H1 (cell line): Measurements from ENCODE around the gene TRAM1L1. TPM values are rescaled to one million over a fixed set of nuclear protein-coding genes. Genes with fewer than 3 reads are reported as not detected.

Experiments
- CBX5 ChIP-seq: fragments of 300-800, 300-1000 bp; sonication (generic); IDR thresholded peaks from 2 replicates; pipeline ENCODE4 v1.7.1; 2016; ENCODE audit warnings: antibody characterized with exemption, low read length, low read depth
- CEBPB ChIP-seq: IDR thresholded peaks from 2 replicates; pipeline ENCODE4 v1.6.1; 2012; ENCODE audit warnings: low read depth, low read length
- CHD7 ChIP-seq: fragments of 300-600 bp; sonication (generic); IDR thresholded peaks from 2 replicates; pipeline ENCODE4 v1.7.1; 2012; ENCODE audit warnings: low read length, moderate library complexity, mild to moderate bottlenecking, inconsistent platforms; ENCODE audit not compliant: insufficient replicate concordance
- CTBP2 ChIP-seq: IDR thresholded peaks from 2 replicates; pipeline ENCODE4 v1.7.0; 2011; ENCODE audit warnings: borderline replicate concordance, mild to moderate bottlenecking, moderate library complexity, mixed read lengths, low read length; ENCODE audit not compliant: insufficient read depth, insufficient read length
- TBP ChIP-seq: IDR thresholded peaks from 2 replicates; pipeline ENCODE4 v1.6.1; 2011; ENCODE audit warnings: low read depth, low read length, improper control_type of control experiment
- ZNF274 ChIP-seq: IDR thresholded peaks from 2 replicates; pipeline ENCODE4 v1.7.0; 2012; ENCODE audit warnings: low read length, borderline replicate concordance; ENCODE audit errors: extremely low read depth
- polyA plus RNA-seq, 7 experiments: library from polyadenylated mRNA; depleted of rRNA in 3 of 7; stranded (reverse) in 5 of 7; unstranded in 2 of 7; fragments of >200 nt in 5 of 7; fragments of 200-250 nt in 2 of 7; gene quantifications; 1 replicate in 5 of 7; 2 replicates in 1 of 7; 4 replicates in 1 of 7; pipeline versions ENCODE4 v1.2.1 to v1.2.3, GENCODE V29; 2011 to 2013; ENCODE audit warnings: missing spikeins in 2 of 7, mixed read lengths in 2 of 7
- total RNA-seq: library from RNA; stranded (reverse); fragmentation: NEBNext Ultra II Directional; extraction: Animal tissue kit (Norgen Biotek cat#: 25700); gene quantifications from 2 replicates; pipeline ENCODE4 v1.2.1, GENCODE V29; 2021

TRAM1L1 gene
- total and polyA plus RNA-seq, 2 of the 8 experiments (the other 6 are each of a cell fraction or from before 2014, with no cell fraction given): 0.94 to 1.5 TPM

DNA sequence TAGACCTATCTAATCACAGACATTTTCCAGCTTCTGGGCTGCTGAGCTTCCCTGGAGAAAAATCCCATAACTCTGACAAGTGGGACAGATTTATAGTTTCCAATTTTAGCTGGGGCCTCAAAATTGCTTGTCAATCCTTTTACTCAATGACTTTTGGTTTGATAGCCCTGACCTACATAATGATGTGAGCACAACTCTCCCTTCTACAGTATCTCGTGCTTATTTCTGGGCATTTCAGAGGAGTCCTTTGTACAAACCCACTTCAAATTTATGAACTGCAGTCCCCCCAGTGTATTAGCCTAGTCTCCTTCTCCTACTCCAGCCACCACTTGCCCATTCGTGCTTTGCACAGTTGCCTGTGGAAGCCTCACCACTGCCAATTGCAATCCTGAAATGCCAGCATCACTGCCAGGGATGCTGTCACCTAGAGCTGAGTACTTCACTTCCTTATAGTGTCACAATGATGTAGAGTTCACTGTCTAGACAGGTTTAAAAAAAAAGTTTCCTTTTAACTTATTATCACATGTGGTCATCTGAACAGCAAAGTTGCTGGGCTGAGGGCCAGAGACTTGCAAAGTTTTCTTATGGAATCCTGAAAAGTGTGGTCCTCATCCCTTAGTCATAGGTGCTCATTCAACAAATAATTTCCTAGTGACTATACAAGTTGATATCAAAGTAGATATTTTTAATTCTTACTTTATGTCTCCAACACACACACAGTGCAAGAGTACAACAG is 21.2 kb downstream of the TRAM1L1 start (continued):
- TF ChIP-seq CTBP2 (no peak), CHD7 (no peak), ZNF274 (no peak), CEBPB (no peak), TBP (no peak), CBX5 (no peak)
